Measurements from ENCODE around the gene SAT1. TPM values are rescaled to one million over a fixed set of nuclear protein-coding genes. Genes with fewer than 3 reads are reported as not detected.
"Not testable (repeated sequence)": the region's sequence is repeated elsewhere in the genome, so short reads cannot be mapped to it uniquely, and the experiment has no call there.

The SAT1 gene
- 157 to 264 TPM (median 263 TPM) in 3 replicates for total RNA-seq
- long read RNA-seq, transcript SAT1-204 (6 exons, 1,065 nt): major isoform, 144 of 274 reads
- long read RNA-seq, transcript SAT1-209 (7 exons, 1,135 nt): minor isoform, 46 of 274 reads
- long read RNA-seq, partial matches to known transcripts: 3 of 274 reads
- long read RNA-seq, other reads (novel, unspliced or antisense): 72 of 274 reads

GRCh38 chrX:23782863-23783588 lies at the start of gene SAT1:
Gene SAT1 (plus strand): TSS chrX:23783173. CDS start chrX:23783352, 179 bp downstream.
- Mint-ChIP-seq H3K36me3 (ENCODE audit: low read depth) (peaks cover 20% of the 10 kb centered on the region), H3K9me3 (ENCODE audit: low read depth) (no peaks in the 10 kb centered on the region), H3K4me1 (ENCODE audit: low read depth) (peaks cover 51% of the 10 kb centered on the region), H3K27me3 (ENCODE audit: low read depth) (no peaks in the 10 kb centered on the region), H3K27ac (ENCODE audit: unreplicated experiment) (peak within 1 kb of the TSS; percentile 98), H3K4me3 (ENCODE audit: unreplicated experiment) (peak within 1 kb of the TSS; percentile 91)
- peak; percentile 97 for TF ChIP-seq CTCF (IDR thresholded peaks at IDR 0.05)
- peak; percentile 99 for DNase-seq (ENCODE audit: low spot score)

GRCh38 chrX:23736030-23736429 lies 46.9 kb upstream of the SAT1 start:
- no peak overlapping the region for H3K4me3 Mint-ChIP-seq (ENCODE audit: unreplicated experiment)
- TF ChIP-seq CTCF (IDR thresholded peaks at IDR 0.05): no peak
- DNase-seq (ENCODE audit: low spot score): no peak
- no peaks in the 10 kb centered on the region for H3K27me3 Mint-ChIP-seq (ENCODE audit: low read depth)
- peak overlapping the region; percentile 57 for H3K27ac Mint-ChIP-seq (ENCODE audit: unreplicated experiment)
- H3K4me1 Mint-ChIP-seq (ENCODE audit: low read depth): peaks cover 33% of the 10 kb centered on the region
- H3K36me3 Mint-ChIP-seq (ENCODE audit: low read depth): peaks cover 9% of the 10 kb centered on the region
- H3K9me3 Mint-ChIP-seq (ENCODE audit: low read depth): no peaks in the 10 kb centered on the region

GRCh38 chrX:23737413-23737812 lies 45.6 kb upstream of the SAT1 start:
- no peak for DNase-seq (ENCODE audit: low spot score)
- no peak for TF ChIP-seq CTCF (IDR thresholded peaks at IDR 0.05)
- Mint-ChIP-seq H3K27me3 (ENCODE audit: low read depth) (no peaks in the 10 kb centered on the region), H3K4me3 (ENCODE audit: unreplicated experiment) (no peak overlapping the region), H3K36me3 (ENCODE audit: low read depth) (peaks cover 4% of the 10 kb centered on the region), H3K27ac (ENCODE audit: unreplicated experiment) (no peak overlapping the region), H3K9me3 (ENCODE audit: low read depth) (no peaks in the 10 kb centered on the region), H3K4me1 (ENCODE audit: low read depth) (peaks cover 46% of the 10 kb centered on the region)

GRCh38 chrX:23742174-23742696 lies 40.7 kb upstream of the SAT1 start:
- Mint-ChIP-seq H3K27ac (ENCODE audit: unreplicated experiment) (peak overlapping the region; percentile 96), H3K4me1 (ENCODE audit: low read depth) (peaks cover 45% of the 10 kb centered on the region), H3K4me3 (ENCODE audit: unreplicated experiment) (peak overlapping the region; percentile 79), H3K27me3 (ENCODE audit: low read depth) (no peaks in the 10 kb centered on the region), H3K36me3 (ENCODE audit: low read depth) (peaks cover 1% of the 10 kb centered on the region), H3K9me3 (ENCODE audit: low read depth) (no peaks in the 10 kb centered on the region)
- DNase-seq (ENCODE audit: low spot score): no peak
- TF ChIP-seq CTCF (IDR thresholded peaks at IDR 0.05): no peak

GRCh38 chrX:23742697-23743622 lies 40.0 kb upstream of the SAT1 start, which contains the start of gene ACOT9:
Gene ACOT9 (minus strand): TSS chrX:23743276. CDS start chrX:23743144, 132 bp downstream.
- H3K4me1 Mint-ChIP-seq (ENCODE audit: low read depth): peaks cover 41% of the 10 kb centered on the region
- H3K9me3 Mint-ChIP-seq (ENCODE audit: low read depth): no peaks in the 10 kb centered on the region
- H3K27ac Mint-ChIP-seq (ENCODE audit: unreplicated experiment): peak within 1 kb of the TSS; percentile 96
- H3K27me3 Mint-ChIP-seq (ENCODE audit: low read depth): no peaks in the 10 kb centered on the region
- peaks cover 1% of the 10 kb centered on the region for H3K36me3 Mint-ChIP-seq (ENCODE audit: low read depth)
- TF ChIP-seq CTCF (IDR thresholded peaks at IDR 0.05): peak; percentile 19
- DNase-seq (ENCODE audit: low spot score): peak; percentile 97
- H3K4me3 Mint-ChIP-seq (ENCODE audit: unreplicated experiment): peak within 1 kb of the TSS; percentile 79

GRCh38 chrX:23743623-23743971 lies 39.4 kb upstream of the SAT1 start:
- not testable (repeated sequence) for H3K9me3 Mint-ChIP-seq (ENCODE audit: low read depth); DNase-seq (ENCODE audit: low spot score); H3K27me3 Mint-ChIP-seq (ENCODE audit: low read depth); H3K36me3 Mint-ChIP-seq (ENCODE audit: low read depth)
- peaks cover 37% of the 10 kb centered on the region for H3K4me1 Mint-ChIP-seq (ENCODE audit: low read depth)
- H3K27ac Mint-ChIP-seq (ENCODE audit: unreplicated experiment): peak overlapping the region; percentile 96
- peak overlapping the region; percentile 79 for H3K4me3 Mint-ChIP-seq (ENCODE audit: unreplicated experiment)

Data from chondrocyte (in vitro differentiated cells).